ENCODE results near the gene CCDC174.

CCDC174 gene

DNA sequence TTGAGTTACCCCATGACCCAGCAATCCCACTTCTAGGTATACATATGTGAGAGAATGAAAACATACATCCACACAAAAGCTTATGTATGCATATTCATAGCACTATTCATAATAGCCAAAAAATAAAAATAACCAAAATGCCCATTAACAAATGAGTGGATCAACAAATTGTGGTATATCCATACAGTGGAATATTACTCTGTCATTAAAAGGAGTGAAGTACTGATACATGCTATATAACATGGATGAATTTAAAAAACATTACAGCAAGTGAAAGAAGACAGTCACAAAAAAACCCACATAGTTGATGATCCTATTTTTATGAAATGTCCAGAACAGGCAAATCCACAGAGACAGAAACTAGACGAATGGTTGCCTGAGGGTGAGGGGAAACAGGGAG lies 28.6 kb downstream of the CCDC174 start:
- no peak overlapping the region for H3K27ac ChIP-seq
- TF ChIP-seq ZFX (IDR thresholded peaks at IDR 0.05): no peak
- TF ChIP-seq, protein P1, sequence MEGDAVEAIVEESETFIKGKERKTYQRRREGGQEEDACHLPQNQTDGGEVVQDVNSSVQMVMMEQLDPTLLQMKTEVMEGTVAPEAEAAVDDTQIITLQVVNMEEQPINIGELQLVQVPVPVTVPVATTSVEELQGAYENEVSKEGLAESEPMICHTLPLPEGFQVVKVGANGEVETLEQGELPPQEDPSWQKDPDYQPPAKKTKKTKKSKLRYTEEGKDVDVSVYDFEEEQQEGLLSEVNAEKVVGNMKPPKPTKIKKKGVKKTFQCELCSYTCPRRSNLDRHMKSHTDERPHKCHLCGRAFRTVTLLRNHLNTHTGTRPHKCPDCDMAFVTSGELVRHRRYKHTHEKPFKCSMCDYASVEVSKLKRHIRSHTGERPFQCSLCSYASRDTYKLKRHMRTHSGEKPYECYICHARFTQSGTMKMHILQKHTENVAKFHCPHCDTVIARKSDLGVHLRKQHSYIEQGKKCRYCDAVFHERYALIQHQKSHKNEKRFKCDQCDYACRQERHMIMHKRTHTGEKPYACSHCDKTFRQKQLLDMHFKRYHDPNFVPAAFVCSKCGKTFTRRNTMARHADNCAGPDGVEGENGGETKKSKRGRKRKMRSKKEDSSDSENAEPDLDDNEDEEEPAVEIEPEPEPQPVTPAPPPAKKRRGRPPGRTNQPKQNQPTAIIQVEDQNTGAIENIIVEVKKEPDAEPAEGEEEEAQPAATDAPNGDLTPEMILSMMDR (conservative IDR thresholded peaks at IDR 0.05): no peak

DNA sequence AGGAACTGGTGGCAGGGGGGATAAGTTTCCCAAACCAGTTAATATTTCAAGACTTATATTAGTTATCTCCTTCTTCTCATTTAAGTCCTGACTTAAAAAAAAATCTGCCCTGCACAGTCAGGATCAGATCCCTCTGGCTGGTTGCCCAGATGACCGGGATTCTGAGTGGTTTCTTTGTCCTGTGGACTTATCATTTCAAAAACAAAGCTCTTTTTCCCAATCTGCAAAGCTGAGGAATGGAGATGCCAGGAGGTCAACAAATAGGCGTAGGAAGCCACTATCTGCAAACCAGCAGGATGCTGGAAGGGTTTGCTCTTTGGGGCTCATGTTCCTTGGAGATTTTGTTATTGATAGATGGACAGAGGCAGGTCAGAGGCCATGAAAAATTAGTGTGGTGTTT lies 29.2 kb downstream of the CCDC174 start:
- H3K27ac ChIP-seq: no peak overlapping the region

GRCh38 chr3:14684447-14684846 lies 32.9 kb downstream of the CCDC174 start:
- H3K27ac ChIP-seq: no peak overlapping the region
- TF ChIP-seq, protein P1 (conservative IDR thresholded peaks at IDR 0.05): no peak
- TF ChIP-seq ZFX (IDR thresholded peaks at IDR 0.05): no peak

More for the DNA sequence above, 29.2 kb downstream of the CCDC174 start:
- TF ChIP-seq, protein P1 (conservative IDR thresholded peaks at IDR 0.05): no peak
- TF ChIP-seq ZFX (IDR thresholded peaks at IDR 0.05): no peak

GRCh38 chr3:14685179-14685578 lies 33.6 kb downstream of the CCDC174 start:
- TF ChIP-seq, protein P1 (conservative IDR thresholded peaks at IDR 0.05): no peak
- no peak for TF ChIP-seq ZFX (IDR thresholded peaks at IDR 0.05)
- H3K27ac ChIP-seq: no peak overlapping the region

GRCh38 chr3:14687360-14687759 lies 35.8 kb downstream of the CCDC174 start:
- H3K27ac ChIP-seq: no peak overlapping the region
- TF ChIP-seq, protein P1 (conservative IDR thresholded peaks at IDR 0.05): no peak
- TF ChIP-seq ZFX (IDR thresholded peaks at IDR 0.05): no peak

DNA sequence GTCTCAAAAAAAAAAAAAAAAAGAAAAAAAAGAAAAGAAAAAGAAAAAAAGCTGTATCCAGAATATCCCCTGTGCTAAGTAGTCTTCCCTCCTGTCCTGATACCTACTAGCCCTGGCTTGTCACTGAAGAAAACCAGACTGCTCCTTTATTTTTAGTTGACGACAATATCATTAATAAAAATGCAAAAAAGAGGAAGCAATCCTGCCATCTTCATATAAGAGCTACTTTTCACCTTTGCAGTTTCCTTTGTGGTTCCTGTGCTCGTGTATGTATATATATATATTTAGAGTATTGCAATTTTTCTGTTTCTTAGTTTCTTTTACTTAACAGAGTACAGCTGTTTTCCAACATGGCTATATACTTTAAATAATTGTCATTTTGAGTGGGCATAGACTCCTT lies 37.0 kb downstream of the CCDC174 start:
- H3K27ac ChIP-seq: no peak overlapping the region

DNA sequence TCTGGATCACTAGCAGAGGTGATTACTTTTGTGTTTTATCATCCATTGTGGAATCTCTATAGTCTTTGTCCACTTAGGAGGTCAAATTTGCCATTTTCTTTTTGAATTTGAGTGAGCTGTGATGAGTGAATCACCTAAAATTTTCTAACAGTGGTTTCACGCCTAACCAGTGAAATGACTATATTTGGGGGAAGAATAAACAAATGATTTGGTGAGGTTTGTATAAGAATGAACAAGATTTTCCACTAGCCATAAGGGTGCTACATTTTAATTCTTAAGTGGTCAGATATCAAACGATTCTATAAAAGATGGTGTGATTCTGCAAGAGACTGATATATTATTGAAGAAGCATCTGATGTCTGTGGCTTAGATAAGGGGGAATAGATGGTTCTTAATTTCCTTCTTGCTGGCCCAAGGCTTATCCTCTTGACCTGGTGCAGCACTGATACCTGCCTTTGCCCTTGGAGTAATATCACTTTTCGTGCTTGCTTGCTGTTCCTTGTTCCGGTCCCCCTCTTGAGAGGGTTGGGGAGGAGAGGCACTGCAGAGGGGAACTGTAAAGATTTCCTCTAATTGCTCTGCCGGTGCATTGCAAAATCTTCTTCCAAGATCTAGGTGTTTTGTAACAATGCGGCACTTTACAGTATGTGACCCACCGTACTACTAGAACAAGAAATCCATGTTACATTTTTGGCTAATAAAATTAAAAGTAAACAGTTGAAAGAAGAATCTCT lies 37.9 kb downstream of the CCDC174 start:
- no peak for TF ChIP-seq ZFX (IDR thresholded peaks at IDR 0.05)
- TF ChIP-seq, protein P1 (conservative IDR thresholded peaks at IDR 0.05): no peak
- H3K27ac ChIP-seq: no peak overlapping the region

More for the DNA sequence above, 37.0 kb downstream of the CCDC174 start:
- TF ChIP-seq, protein P1 (conservative IDR thresholded peaks at IDR 0.05): no peak
- no peak for TF ChIP-seq ZFX (IDR thresholded peaks at IDR 0.05)

All from C4-2B (cell line).